ENCODE results near the gene UBA5. TPM values are rescaled to one million over a fixed set of nuclear protein-coding genes. Genes with fewer than 3 reads are reported as not detected.

UBA5 gene
- total and polyA plus RNA-seq, 2 of the 13 experiments (the other 11 are each of a cell fraction or from before 2014, with no cell fraction given): 30.2 to 46.8 TPM

DNA sequence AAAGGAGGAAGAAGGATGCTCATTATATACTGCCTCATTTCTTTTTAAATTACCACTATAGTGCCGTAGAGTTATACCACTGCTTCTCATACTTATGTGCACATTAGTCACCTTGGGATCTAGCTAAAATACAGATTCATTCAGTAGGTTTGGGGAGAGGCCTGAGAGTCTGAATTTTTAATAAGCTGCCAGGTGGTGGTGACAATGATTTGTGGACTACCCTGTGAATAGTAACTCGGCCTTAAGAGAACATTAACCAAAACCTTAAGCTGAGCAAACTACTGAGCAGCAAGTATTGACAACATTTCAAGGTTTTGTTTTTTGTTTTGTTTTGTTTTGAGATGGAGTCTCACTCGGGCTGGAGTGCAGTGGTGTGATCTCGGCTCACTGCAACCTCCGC is 19.8 kb downstream of the UBA5 start:
- BruUV-seq (replicated peaks): no TSS peak
- Histone ChIP-seq H3K4me1 (ENCODE audit: insufficient read depth, low read length) (no peaks in the 10 kb centered on the region), H2AFZ (ENCODE audit: low read length) (no peak overlapping the region), H3K4me3 (replicated peaks in 1 of 3; ENCODE audit: insufficient read depth in 1 of 3, low read depth in 2 of 3, low read length in 3 of 3) (no peak overlapping the region), H3K4me2 (ENCODE audit: low read depth, low read length) (no peak overlapping the region), H3K9ac (ENCODE audit: insufficient read depth, low read depth, low read length) (no peak overlapping the region), H4K20me1 (ENCODE audit: insufficient read depth, low read length) (no peaks in the 10 kb centered on the region), H3K27ac (ENCODE audit: extremely low read length, insufficient read depth, low read length) (no peak overlapping the region), H3K79me2 (ENCODE audit: insufficient read depth, low read length) (no peaks in the 10 kb centered on the region), H3K9me3 (ENCODE audit: low read length) (no peaks in the 10 kb centered on the region), H3K27me3 (ENCODE audit: control insufficient read depth in 1 of 2, insufficient read depth in 2 of 2, low read length in 2 of 2) (no peaks in the 10 kb centered on the region), H3K36me3 (replicated peaks in 1 of 2; ENCODE audit: control insufficient read depth in 1 of 2, insufficient read depth in 2 of 2, low read length in 2 of 2) (peaks cover 4 to 45% of the 10 kb centered on the region in 2 experiments; a peak in 3 of 5 replicates)
- in situ Hi-C loops (cut with HindIII; ENCODE audit: extremely low pct_ligation_motif_present, low pct_unique_long_range_greater_than_20kb): no loop called here
- 93% methylated on average over 5 of the region's 5 CpGs for WGBS (ENCODE audit: low lambda C conversion rate)
- DNase-seq (ENCODE audit: low spot score) (no peak), FAIRE-seq (no peak), ATAC-seq (no peak; the same call in 2 of the 3 replicates)
- intact Hi-C loops (cut with micrococcal nuclease; ENCODE audit: unreplicated experiment): no loop called here
- ChIA-PET CTCF (ENCODE audit: low intra/inter-chr PET ratio, low total read pairs) (no interaction called here), POLR2A (interaction anchor here (1.3 to 2.2 kb wide), 3 partner anchors 12 to 21 kb away, joined by 3 to 6 read pairs (median 4); no protein-coding TSS in a partner anchor)
- TF ChIP-seq ZNF496 (CRISPR knock-in tag; IDR thresholded peaks at IDR 0.05; ENCODE audit: insufficient replicate concordance) (no peak), ZNF891 (CRISPR knock-in tag; IDR thresholded peaks at IDR 0.05) (no peak), ZNF17 (CRISPR knock-in tag; IDR thresholded peaks at IDR 0.05) (no peak), ZNF841 (CRISPR knock-in tag; IDR thresholded peaks at IDR 0.05; ENCODE audit: borderline replicate concordance) (no peak), ZNF431 (CRISPR knock-in tag; IDR thresholded peaks at IDR 0.05; ENCODE audit: borderline replicate concordance, low read depth) (no peak), RCOR2 (CRISPR knock-in tag; IDR thresholded peaks at IDR 0.05) (no peak), CBX5 (CRISPR knock-in tag; IDR thresholded peaks at IDR 0.05; ENCODE audit: borderline replicate concordance) (no peak), SETDB1 (CRISPR knock-in tag; IDR thresholded peaks at IDR 0.05; ENCODE audit: borderline replicate concordance) (no peak), ZNF746 (CRISPR knock-in tag; IDR thresholded peaks at IDR 0.05) (no peak), ZNF34 (CRISPR knock-in tag; IDR thresholded peaks at IDR 0.05; ENCODE audit: borderline replicate concordance) (no peak), PPARG (CRISPR knock-in tag; conservative IDR thresholded peaks at IDR 0.05) (no peak), KDM6A (CRISPR knock-in tag; IDR thresholded peaks at IDR 0.05; ENCODE audit: low read depth) (no peak), JUND (CRISPR knock-in tag; IDR thresholded peaks at IDR 0.05) (no peak)
- TF ChIP-seq, protein P1, sequence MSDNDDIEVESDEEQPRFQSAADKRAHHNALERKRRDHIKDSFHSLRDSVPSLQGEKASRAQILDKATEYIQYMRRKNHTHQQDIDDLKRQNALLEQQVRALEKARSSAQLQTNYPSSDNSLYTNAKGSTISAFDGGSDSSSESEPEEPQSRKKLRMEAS (IDR thresholded peaks at IDR 0.05): no peak
- TF ChIP-seq, protein P2, sequence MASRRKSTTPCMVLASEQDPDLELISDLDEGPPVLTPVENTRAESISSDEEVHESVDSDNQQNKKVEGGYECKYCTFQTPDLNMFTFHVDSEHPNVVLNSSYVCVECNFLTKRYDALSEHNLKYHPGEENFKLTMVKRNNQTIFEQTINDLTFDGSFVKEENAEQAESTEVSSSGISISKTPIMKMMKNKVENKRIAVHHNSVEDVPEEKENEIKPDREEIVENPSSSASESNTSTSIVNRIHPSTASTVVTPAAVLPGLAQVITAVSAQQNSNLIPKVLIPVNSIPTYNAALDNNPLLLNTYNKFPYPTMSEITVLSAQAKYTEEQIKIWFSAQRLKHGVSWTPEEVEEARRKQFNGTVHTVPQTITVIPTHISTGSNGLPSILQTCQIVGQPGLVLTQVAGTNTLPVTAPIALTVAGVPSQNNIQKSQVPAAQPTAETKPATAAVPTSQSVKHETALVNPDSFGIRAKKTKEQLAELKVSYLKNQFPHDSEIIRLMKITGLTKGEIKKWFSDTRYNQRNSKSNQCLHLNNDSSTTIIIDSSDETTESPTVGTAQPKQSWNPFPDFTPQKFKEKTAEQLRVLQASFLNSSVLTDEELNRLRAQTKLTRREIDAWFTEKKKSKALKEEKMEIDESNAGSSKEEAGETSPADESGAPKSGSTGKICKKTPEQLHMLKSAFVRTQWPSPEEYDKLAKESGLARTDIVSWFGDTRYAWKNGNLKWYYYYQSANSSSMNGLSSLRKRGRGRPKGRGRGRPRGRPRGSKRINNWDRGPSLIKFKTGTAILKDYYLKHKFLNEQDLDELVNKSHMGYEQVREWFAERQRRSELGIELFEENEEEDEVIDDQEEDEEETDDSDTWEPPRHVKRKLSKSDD (CRISPR knock-in tag; IDR thresholded peaks at IDR 0.05; ENCODE audit: low read depth): no peak
- TF ChIP-seq, protein P3, sequence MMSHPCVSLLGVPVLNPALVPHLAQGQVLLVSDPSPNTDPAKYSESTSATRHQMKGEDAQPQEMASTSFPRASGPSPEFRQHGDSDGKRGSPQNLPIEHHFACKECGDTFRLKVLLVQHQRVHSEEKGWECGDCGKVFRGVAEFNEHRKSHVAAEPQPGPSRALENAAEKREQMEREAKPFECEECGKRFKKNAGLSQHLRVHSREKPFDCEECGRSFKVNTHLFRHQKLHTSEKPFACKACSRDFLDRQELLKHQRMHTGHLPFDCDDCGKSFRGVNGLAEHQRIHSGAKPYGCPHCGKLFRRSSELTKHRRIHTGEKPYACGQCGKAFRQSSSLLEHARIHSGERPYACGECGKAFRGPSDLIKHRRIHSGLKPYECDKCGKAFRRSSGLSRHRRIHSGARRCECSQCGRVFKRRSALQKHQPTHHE (CRISPR knock-in tag; IDR thresholded peaks at IDR 0.05; ENCODE audit: borderline replicate concordance): no peak
- TF ChIP-seq, protein P4, sequence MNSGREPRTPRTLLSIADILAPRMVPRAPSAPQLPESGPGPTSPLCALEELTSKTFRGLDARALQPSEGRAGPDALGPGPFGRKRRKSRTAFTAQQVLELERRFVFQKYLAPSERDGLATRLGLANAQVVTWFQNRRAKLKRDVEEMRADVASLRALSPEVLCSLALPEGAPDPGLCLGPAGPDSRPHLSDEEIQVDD (CRISPR knock-in tag; IDR thresholded peaks at IDR 0.05; ENCODE audit: borderline replicate concordance): no peak
- TF ChIP-seq, protein P5, sequence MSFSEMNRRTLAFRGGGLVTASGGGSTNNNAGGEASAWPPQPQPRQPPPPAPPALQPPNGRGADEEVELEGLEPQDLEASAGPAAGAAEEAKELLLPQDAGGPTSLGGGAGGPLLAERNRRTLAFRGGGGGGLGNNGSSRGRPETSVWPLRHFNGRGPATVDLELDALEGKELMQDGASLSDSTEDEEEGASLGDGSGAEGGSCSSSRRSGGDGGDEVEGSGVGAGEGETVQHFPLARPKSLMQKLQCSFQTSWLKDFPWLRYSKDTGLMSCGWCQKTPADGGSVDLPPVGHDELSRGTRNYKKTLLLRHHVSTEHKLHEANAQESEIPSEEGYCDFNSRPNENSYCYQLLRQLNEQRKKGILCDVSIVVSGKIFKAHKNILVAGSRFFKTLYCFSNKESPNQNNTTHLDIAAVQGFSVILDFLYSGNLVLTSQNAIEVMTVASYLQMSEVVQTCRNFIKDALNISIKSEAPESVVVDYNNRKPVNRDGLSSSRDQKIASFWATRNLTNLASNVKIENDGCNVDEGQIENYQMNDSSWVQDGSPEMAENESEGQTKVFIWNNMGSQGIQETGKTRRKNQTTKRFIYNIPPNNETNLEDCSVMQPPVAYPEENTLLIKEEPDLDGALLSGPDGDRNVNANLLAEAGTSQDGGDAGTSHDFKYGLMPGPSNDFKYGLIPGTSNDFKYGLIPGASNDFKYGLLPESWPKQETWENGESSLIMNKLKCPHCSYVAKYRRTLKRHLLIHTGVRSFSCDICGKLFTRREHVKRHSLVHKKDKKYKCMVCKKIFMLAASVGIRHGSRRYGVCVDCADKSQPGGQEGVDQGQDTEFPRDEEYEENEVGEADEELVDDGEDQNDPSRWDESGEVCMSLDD (CRISPR knock-in tag; IDR thresholded peaks at IDR 0.05; ENCODE audit: borderline replicate concordance): no peak

Measured in HepG2 (cell line).